ENCODE data around the gene SMYD3. TPM values are rescaled to one million over a fixed set of nuclear protein-coding genes. Genes with fewer than 3 reads are reported as not detected.

The SMYD3 gene
- total RNA-seq, 1 experiment from 2014 or later: 29.6 TPM

- no peak for DNase-seq
- Histone ChIP-seq H3K9me2 (ENCODE audit: insufficient read depth) (no peaks in the 10 kb centered on the region), H3K79me2 (ENCODE audit: low read depth) (no peaks in the 10 kb centered on the region), H3K9me3 (ENCODE audit: insufficient read depth, low read depth) (no peaks in the 10 kb centered on the region), H2AFZ (no peak overlapping the region), H3K4me2 (no peak overlapping the region), H4K20me1 (ENCODE audit: insufficient read depth) (no peaks in the 10 kb centered on the region), H3K4me1 (replicated peaks; ENCODE audit: insufficient read depth) (no peaks in the 10 kb centered on the region), H3K36me3 (ENCODE audit: low read depth) (no peaks in the 10 kb centered on the region), H3K27me3 (ENCODE audit: insufficient read depth, low read depth) (no peaks in the 10 kb centered on the region), H3K27ac (no peak overlapping the region), H3K4me3 (no peak overlapping the region), H3F3A (ENCODE audit: insufficient read depth, low read depth) (no peaks in the 10 kb centered on the region)
- no peak for TF ChIP-seq EZH2 (IDR thresholded peaks at IDR 0.05; ENCODE audit: low read depth)
- TF ChIP-seq CTCF (conservative IDR thresholded peaks at IDR 0.05): no peak
- no TSS peak for BruUV-seq (replicated peaks)
- ChIA-PET POLR2A (ENCODE audit: unreplicated experiment) (no interaction called here), CTCF (no interaction called here)
- intact Hi-C loops (cut with micrococcal nuclease; ENCODE audit: unreplicated experiment): no loop called here
Measured at GRCh38 chr1:245803666-245804037, 703.4 kb downstream of the SMYD3 start.

- TF ChIP-seq CTCF (conservative IDR thresholded peaks at IDR 0.05) (no peak), EZH2 (IDR thresholded peaks at IDR 0.05; ENCODE audit: low read depth) (no peak)
Measured at GRCh38 chr1:245802941-245803665, 704.0 kb downstream of the SMYD3 start.

GRCh38 chr1:245800901-245801605 is 706.0 kb downstream of the SMYD3 start:
- CTCF ChIA-PET: interaction anchor here (0.7 kb wide), 1 partner anchor 644 kb away, joined by 3 read pairs; no protein-coding TSS in a partner anchor
- H3K9me2 ChIP-seq (ENCODE audit: insufficient read depth): no peaks in the 10 kb centered on the region
- H3K27ac ChIP-seq: no peak overlapping the region
- intact Hi-C loops (cut with micrococcal nuclease; ENCODE audit: unreplicated experiment): no loop called here
- no peak overlapping the region for H3K4me2 ChIP-seq
- H3F3A ChIP-seq (ENCODE audit: insufficient read depth, low read depth): no peaks in the 10 kb centered on the region
- no peaks in the 10 kb centered on the region for H3K79me2 ChIP-seq (ENCODE audit: low read depth)
- no peaks in the 10 kb centered on the region for H3K9me3 ChIP-seq (ENCODE audit: insufficient read depth, low read depth)
- no peaks in the 10 kb centered on the region for H3K4me1 ChIP-seq (replicated peaks; ENCODE audit: insufficient read depth)
- no peaks in the 10 kb centered on the region for H3K27me3 ChIP-seq (ENCODE audit: insufficient read depth, low read depth)
- BruUV-seq (replicated peaks): no TSS peak
- no peaks in the 10 kb centered on the region for H3K36me3 ChIP-seq (ENCODE audit: low read depth)
- TF ChIP-seq EZH2 (IDR thresholded peaks at IDR 0.05; ENCODE audit: low read depth): no peak
- no peak for TF ChIP-seq CTCF (conservative IDR thresholded peaks at IDR 0.05)
- no peak for DNase-seq
- POLR2A ChIA-PET (ENCODE audit: unreplicated experiment): interaction anchor here (0.7 kb wide), 1 partner anchor 586 kb away, joined by 3 read pairs; no protein-coding TSS in a partner anchor
- H3K4me3 ChIP-seq: no peak overlapping the region
- no peak overlapping the region for H2AFZ ChIP-seq
- H4K20me1 ChIP-seq (ENCODE audit: insufficient read depth): no peaks in the 10 kb centered on the region

More at GRCh38 chr1:245802941-245803665, 704.0 kb downstream of the SMYD3 start:
- Histone ChIP-seq H3F3A (ENCODE audit: insufficient read depth, low read depth) (no peaks in the 10 kb centered on the region), H3K36me3 (ENCODE audit: low read depth) (no peaks in the 10 kb centered on the region), H3K9me3 (ENCODE audit: insufficient read depth, low read depth) (no peaks in the 10 kb centered on the region), H3K27ac (no peak overlapping the region), H3K9me2 (ENCODE audit: insufficient read depth) (no peaks in the 10 kb centered on the region), H4K20me1 (ENCODE audit: insufficient read depth) (no peaks in the 10 kb centered on the region), H3K27me3 (ENCODE audit: insufficient read depth, low read depth) (no peaks in the 10 kb centered on the region), H3K4me2 (no peak overlapping the region), H2AFZ (no peak overlapping the region), H3K4me3 (no peak overlapping the region), H3K79me2 (ENCODE audit: low read depth) (no peaks in the 10 kb centered on the region), H3K4me1 (replicated peaks; ENCODE audit: insufficient read depth) (no peaks in the 10 kb centered on the region)
- BruUV-seq (replicated peaks): no TSS peak
- no peak for DNase-seq
- ChIA-PET POLR2A (ENCODE audit: unreplicated experiment) (no interaction called here), CTCF (no interaction called here)
- intact Hi-C loops (cut with micrococcal nuclease; ENCODE audit: unreplicated experiment): no loop called here
